ENCODE data around the gene KCNMA1. TPM values are rescaled to one million over a fixed set of nuclear protein-coding genes. Genes with fewer than 3 reads are reported as not detected.

The KCNMA1 gene
- total RNA-seq, 1 experiment from 2014 or later = 0.49 TPM

DNA sequence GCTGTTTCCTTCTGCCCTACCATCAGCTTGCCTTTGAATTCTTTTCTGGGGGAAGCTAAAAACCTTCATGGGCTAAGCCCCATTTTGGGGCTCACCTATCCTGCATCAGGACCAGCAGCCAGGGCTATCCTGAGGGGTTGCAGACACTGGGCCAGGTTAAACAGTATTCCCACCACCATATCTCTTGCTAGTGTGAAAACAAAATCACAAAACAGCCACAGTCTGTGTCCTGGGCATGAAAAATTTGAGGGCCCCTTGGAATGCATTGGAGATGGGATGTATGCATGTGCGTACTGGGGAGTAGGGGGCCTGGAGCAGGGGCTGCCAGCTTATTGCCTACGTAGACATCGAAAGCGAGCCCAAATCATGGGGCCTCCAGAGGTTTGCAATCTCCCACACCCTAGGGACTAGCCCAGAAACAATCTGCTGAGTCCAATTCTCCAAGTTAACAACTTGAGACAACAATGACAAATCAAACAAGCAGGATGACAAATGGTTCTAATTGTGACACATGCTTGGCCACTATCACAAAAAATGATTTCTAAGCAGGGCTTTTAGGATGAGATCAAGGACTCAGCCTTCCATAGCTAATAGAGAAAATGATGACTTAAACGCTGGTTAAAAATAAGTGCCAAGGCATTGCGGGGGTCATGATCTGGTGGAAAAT lies 557.1 kb downstream of the KCNMA1 start:
- no peak overlapping the region for H3K4me3 ChIP-seq (replicated peaks in 1 of 2; ENCODE audit: low read depth in 1 of 2, low read length in 2 of 2)
- no peaks in the 10 kb centered on the region for H3K36me3 ChIP-seq (ENCODE audit: control insufficient read depth in 1 of 2, insufficient read depth in 2 of 2, low read length in 2 of 2)
- TF ChIP-seq SIN3A (IDR thresholded peaks at IDR 0.05; ENCODE audit: low read depth) = no peak
- TF ChIP-seq ZNF274 (IDR thresholded peaks at IDR 0.05; ENCODE audit: low read depth, low read length) = no peak
- TF ChIP-seq CBX3 (IDR thresholded peaks at IDR 0.05; ENCODE audit: low read depth) = no peak
- TF ChIP-seq, protein P1, sequence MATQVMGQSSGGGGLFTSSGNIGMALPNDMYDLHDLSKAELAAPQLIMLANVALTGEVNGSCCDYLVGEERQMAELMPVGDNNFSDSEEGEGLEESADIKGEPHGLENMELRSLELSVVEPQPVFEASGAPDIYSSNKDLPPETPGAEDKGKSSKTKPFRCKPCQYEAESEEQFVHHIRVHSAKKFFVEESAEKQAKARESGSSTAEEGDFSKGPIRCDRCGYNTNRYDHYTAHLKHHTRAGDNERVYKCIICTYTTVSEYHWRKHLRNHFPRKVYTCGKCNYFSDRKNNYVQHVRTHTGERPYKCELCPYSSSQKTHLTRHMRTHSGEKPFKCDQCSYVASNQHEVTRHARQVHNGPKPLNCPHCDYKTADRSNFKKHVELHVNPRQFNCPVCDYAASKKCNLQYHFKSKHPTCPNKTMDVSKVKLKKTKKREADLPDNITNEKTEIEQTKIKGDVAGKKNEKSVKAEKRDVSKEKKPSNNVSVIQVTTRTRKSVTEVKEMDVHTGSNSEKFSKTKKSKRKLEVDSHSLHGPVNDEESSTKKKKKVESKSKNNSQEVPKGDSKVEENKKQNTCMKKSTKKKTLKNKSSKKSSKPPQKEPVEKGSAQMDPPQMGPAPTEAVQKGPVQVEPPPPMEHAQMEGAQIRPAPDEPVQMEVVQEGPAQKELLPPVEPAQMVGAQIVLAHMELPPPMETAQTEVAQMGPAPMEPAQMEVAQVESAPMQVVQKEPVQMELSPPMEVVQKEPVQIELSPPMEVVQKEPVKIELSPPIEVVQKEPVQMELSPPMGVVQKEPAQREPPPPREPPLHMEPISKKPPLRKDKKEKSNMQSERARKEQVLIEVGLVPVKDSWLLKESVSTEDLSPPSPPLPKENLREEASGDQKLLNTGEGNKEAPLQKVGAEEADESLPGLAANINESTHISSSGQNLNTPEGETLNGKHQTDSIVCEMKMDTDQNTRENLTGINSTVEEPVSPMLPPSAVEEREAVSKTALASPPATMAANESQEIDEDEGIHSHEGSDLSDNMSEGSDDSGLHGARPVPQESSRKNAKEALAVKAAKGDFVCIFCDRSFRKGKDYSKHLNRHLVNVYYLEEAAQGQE (IDR thresholded peaks at IDR 0.05; ENCODE audit: low read depth) = no peak
- TF ChIP-seq ELF1 (IDR thresholded peaks at IDR 0.05; ENCODE audit: borderline replicate concordance, low read depth) = no peak
- TF ChIP-seq, protein P2, sequence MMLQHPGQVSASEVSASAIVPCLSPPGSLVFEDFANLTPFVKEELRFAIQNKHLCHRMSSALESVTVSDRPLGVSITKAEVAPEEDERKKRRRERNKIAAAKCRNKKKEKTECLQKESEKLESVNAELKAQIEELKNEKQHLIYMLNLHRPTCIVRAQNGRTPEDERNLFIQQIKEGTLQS (IDR thresholded peaks at IDR 0.05) = no peak
- TF ChIP-seq POLR2A (IDR thresholded peaks at IDR 0.05; ENCODE audit: borderline replicate concordance, extremely low read depth, insufficient read depth, insufficient read length) = no peak
- TF ChIP-seq SP1 (IDR thresholded peaks at IDR 0.05; ENCODE audit: low read depth) = no peak
- TF ChIP-seq, protein P3, sequence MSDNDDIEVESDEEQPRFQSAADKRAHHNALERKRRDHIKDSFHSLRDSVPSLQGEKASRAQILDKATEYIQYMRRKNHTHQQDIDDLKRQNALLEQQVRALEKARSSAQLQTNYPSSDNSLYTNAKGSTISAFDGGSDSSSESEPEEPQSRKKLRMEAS (IDR thresholded peaks at IDR 0.05) = no peak
- no peak for TF ChIP-seq CEBPB (IDR thresholded peaks at IDR 0.05; ENCODE audit: low read depth)
- TF ChIP-seq, protein P4, sequence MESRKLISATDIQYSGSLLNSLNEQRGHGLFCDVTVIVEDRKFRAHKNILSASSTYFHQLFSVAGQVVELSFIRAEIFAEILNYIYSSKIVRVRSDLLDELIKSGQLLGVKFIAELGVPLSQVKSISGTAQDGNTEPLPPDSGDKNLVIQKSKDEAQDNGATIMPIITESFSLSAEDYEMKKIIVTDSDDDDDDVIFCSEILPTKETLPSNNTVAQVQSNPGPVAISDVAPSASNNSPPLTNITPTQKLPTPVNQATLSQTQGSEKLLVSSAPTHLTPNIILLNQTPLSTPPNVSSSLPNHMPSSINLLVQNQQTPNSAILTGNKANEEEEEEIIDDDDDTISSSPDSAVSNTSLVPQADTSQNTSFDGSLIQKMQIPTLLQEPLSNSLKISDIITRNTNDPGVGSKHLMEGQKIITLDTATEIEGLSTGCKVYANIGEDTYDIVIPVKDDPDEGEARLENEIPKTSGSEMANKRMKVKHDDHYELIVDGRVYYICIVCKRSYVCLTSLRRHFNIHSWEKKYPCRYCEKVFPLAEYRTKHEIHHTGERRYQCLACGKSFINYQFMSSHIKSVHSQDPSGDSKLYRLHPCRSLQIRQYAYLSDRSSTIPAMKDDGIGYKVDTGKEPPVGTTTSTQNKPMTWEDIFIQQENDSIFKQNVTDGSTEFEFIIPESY (IDR thresholded peaks at IDR 0.05; ENCODE audit: extremely low read depth, insufficient replicate concordance, low read length) = no peak
- TF ChIP-seq, protein P5, sequence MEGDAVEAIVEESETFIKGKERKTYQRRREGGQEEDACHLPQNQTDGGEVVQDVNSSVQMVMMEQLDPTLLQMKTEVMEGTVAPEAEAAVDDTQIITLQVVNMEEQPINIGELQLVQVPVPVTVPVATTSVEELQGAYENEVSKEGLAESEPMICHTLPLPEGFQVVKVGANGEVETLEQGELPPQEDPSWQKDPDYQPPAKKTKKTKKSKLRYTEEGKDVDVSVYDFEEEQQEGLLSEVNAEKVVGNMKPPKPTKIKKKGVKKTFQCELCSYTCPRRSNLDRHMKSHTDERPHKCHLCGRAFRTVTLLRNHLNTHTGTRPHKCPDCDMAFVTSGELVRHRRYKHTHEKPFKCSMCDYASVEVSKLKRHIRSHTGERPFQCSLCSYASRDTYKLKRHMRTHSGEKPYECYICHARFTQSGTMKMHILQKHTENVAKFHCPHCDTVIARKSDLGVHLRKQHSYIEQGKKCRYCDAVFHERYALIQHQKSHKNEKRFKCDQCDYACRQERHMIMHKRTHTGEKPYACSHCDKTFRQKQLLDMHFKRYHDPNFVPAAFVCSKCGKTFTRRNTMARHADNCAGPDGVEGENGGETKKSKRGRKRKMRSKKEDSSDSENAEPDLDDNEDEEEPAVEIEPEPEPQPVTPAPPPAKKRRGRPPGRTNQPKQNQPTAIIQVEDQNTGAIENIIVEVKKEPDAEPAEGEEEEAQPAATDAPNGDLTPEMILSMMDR (IDR thresholded peaks at IDR 0.05 in 2 of 3, conservative IDR thresholded peaks at IDR 0.05 in 1 of 3; ENCODE audit: borderline replicate concordance in 1 of 3, insufficient read depth in 1 of 3, low read depth in 2 of 3, low read length in 2 of 3) = no peak
- no peak for TF ChIP-seq JUND (IDR thresholded peaks at IDR 0.05)
- TF ChIP-seq ZFX (IDR thresholded peaks at IDR 0.05) = no peak
- TF ChIP-seq RAD21 (IDR thresholded peaks at IDR 0.05; ENCODE audit: low read depth) = no peak
- no peak for TF ChIP-seq POLR2AphosphoS5 (IDR thresholded peaks at IDR 0.05; ENCODE audit: low read depth, low read length)
- TF ChIP-seq EZH2 (IDR thresholded peaks at IDR 0.05) = no peak
- TF ChIP-seq TCF7L2 (IDR thresholded peaks at IDR 0.05; ENCODE audit: borderline replicate concordance, extremely low read depth, insufficient read depth, insufficient read length) = no peak
- TF ChIP-seq EGR1 (IDR thresholded peaks at IDR 0.05; ENCODE audit: low read depth) = no peak
- TF ChIP-seq YY1 (IDR thresholded peaks at IDR 0.05; ENCODE audit: extremely low read depth, insufficient replicate concordance, low read depth, low read length) = no peak
- CTCF ChIA-PET = no interaction called here
- no TSS peak for BruUV-seq (replicated peaks)
- DNase-seq (ENCODE audit: low read depth, low spot score) (no peak), ATAC-seq (no peak)
- RAD21 ChIA-PET (ENCODE audit: low non-redundant PET in 1 of 2, low total read pairs in 2 of 2, uncharacterized antibody in 2 of 2, unreplicated experiment in 2 of 2) = no interaction called here
- H3K27ac ChIP-seq (ENCODE audit: low read depth, low read length) = no peak overlapping the region
- peaks cover 39% of the 10 kb centered on the region for H3K27me3 ChIP-seq (ENCODE audit: insufficient read depth, low read length)
- H3K9me3 ChIP-seq (ENCODE audit: control insufficient read depth in 1 of 2, insufficient read depth in 1 of 2, low read depth in 1 of 2, low read length in 2 of 2) = no peaks in the 10 kb centered on the region
- intact Hi-C loops (cut with micrococcal nuclease) = no loop called here
- no peak overlapping the region for H2AFZ ChIP-seq (ENCODE audit: low read depth, low read length, poor library complexity, severe bottlenecking)
- H3K9ac ChIP-seq (ENCODE audit: low read length) = no peak overlapping the region
- no peaks in the 10 kb centered on the region for H3K4me1 ChIP-seq (ENCODE audit: control insufficient read depth in 1 of 2, insufficient read depth in 2 of 2, low read length in 2 of 2)
- no peaks in the 10 kb centered on the region for H3K9me2 ChIP-seq (ENCODE audit: insufficient read depth)
- no peak overlapping the region for H3K4me2 ChIP-seq (ENCODE audit: low read length)
- H3K79me2 ChIP-seq (ENCODE audit: insufficient read depth, low read length) = no peaks in the 10 kb centered on the region
- POLR2A ChIA-PET = no interaction called here
- H4K20me1 ChIP-seq (ENCODE audit: insufficient read depth) = no peaks in the 10 kb centered on the region

Data from HCT116 (cell line).